T47D (cell line): ENCODE results near the gene CLDN7.

Experiments used
- DNase-seq, 2 experiments: peaks; one replicate each; pipeline versions ENCODE4 v3.0.0 to v3.0.0-alpha.2; 2011 to 2012; ENCODE audit warnings: low read depth in 1 of 2, low spot score in 1 of 2
- JUND ChIP-seq: IDR thresholded peaks from 2 replicates; pipeline ENCODE4 v1.6.1; 2012; ENCODE audit warnings: low read depth
- in situ Hi-C: cut with HindIII; loops from 2 replicates; pipeline ENCODE4 v1.10.0; 2016; ENCODE audit warnings: low sequenced_read_pairs, low pct_unique_long_range_greater_than_20kb

CLDN7 gene, protein sequence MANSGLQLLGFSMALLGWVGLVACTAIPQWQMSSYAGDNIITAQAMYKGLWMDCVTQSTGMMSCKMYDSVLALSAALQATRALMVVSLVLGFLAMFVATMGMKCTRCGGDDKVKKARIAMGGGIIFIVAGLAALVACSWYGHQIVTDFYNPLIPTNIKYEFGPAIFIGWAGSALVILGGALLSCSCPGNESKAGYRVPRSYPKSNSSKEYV

DNA sequence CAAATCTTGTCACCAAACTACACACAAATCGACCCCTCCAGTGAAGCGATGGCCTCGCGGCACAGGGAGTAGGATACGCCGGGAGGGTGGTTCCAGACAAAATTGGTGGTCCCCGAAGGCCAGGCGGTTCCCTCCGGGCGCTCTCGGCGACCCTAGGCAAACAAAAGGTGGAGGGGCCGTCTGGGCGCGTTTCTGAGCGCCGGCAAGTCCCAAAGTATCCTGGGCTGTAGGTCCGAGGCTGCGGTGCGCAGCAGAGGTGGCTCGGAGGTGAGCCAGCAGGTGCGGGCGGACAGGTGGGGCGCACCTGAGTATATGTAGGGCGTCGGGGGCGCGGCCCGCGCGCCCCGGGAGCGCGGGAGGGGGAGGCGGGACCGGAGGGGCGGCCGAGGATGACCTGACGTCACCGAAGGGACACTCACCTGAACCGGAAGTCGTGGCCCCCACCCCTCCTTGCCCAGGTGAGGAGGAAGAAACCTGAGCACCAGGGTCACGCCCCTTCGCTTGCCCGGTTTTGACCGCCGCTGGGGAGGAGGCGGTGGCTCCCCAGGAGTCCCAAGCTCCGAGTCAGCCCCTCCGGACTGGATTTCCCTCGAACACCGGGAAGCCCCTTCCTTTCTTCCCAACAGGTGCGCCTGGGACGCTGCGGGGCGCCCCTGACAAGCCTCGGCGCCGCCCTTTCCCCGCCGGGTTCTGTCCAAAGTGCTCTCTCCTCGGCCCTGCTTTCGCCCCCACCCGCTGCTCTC, at the start of gene CLDN7:
Gene CLDN7, minus strand, starts transcription at position 287 of the 743 bp plus-strand sequence. CDS start 435 bp downstream, outside the sequence.
- no peak for TF ChIP-seq JUND
- peak; percentile 84 to 97 for DNase-seq
- in situ Hi-C loops, result no loop called here

DNA sequence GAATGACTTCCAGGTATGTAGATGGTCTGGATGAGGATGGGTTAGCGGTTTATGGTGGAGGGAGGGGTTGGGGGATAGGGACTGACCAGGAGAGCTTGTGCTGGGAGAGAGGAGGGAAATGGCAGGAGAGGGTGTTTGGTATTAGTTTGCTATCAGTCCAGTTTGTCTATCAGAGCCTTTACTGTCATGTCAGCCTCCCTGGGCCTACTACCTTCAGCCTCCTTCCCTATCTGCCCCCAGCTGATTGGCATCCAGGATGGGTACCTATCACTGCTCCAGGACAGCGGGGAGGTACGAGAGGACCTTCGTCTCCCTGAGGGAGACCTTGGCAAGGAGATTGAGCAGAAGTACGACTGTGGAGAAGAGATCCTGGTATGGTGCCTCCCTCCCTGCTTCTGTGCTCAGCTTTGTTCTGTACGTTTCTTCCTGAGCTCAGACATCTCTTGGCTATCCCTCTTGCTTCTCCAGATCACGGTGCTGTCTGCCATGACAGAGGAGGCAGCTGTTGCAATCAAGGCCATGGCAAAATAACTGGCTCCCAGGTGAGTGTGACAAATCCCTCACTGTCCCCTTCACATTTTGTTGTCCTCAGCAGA, 48.9 kb upstream of the CLDN7 start:
- in situ Hi-C loops, result no loop called here
- TF ChIP-seq JUND, result no peak
- DNase-seq, result no peak

DNA sequence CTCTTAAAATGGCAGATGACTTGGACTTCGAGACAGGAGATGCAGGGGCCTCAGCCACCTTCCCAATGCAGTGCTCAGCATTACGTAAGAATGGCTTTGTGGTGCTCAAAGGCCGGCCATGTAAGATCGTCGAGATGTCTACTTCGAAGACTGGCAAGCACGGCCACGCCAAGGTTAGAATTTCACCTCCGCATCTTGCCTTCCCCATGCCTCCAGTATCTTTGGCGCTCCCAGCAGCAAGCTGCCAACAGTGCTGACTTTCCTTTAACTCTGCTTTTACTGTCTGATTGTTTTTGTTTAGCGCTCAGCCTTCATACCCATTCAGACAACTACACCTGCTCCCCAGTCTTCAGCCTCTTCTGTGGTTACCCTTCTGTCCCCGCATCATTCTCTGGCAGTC, 47.4 kb upstream of the CLDN7 start:
- no peak for TF ChIP-seq JUND
- in situ Hi-C loops, result no loop called here
- DNase-seq, result no peak

DNA sequence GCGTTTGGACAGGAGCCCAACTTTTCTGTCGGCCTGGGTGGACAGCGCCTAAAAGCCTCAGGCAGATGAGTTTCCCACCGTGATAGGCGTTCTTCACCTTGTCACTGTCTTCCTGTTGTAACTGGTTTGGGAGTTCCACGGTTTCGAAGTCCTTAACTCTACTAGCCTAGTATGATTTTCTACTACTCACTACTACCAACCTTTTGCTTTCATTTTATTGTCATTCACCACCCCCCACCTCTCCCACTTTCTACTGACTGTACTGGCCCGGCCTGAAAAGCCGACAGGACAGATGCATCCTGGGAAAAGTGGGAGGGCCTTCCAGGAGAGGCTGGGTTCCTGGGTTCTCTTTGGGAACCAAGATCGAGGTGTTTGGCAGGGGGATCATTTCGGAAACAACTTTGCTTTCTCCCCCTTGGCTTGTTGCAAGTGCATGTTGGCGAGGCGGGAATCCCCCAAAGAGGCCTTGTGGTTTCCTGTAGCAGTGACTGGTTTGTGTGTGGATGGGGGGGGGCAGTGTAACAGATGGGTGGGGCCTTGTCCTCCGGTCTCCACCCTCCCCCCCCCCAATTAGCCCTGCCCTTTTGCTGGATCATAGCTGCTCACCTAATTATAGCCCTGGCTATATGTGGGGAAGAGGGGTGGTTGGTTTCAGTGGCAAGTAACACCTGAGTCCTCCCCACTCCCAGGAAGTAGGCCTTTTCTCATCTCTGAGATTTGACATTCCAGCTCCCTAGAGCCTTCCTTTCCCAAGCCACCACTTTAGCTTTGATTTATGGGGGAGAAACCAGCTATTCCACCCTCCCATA, 46.6 kb upstream of the CLDN7 start:
- in situ Hi-C loops, result no loop called here
- no peak for TF ChIP-seq JUND
- DNase-seq, result peak; percentile 72 to 89

DNA sequence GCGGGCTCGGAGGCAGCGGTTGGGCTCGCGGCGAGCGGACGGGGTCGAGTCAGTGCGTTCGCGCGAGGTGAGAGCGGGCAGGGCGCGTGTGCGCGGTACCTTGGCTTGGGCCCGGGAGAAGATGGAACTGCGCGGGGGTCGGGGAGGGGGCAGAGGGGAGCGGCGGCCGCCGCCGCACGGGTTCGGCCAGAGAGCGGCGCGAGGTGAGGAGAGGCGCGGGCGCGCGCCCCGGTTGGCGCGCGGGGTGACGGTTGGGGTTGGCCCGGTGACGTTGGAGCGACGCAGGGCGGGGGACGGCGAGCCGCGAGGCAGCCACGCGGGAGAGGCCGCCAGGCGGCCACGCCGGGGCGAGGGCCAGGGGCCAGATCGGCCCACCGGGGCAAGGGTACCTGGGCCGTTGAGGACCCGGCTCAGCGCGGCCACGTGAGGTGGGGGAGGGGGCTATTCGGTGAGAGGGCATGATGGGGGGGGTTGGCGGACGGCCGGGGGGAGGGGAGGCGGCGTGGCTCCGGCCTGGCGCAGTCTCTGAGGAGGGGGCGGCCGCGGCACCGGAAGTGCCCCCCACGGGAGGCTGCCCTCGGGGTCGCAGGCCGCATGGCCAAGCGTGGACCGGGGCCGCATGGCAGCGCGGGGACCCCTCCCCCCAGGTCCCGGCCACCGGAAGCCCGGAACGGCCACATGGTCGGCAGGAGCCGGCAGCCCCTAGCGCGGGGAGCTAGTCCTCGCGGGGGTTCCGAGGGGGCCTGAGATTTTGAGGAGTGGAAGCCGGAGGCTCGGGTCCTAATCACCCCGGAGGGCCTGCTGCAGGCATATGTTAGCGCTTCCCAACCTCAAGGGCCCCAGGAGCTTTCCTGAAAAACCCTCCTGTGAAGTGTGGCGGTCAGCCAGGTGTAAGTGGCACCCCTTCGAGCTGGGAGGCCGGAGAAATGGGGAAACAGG, 45.7 kb upstream of the CLDN7 start:
- no peak for TF ChIP-seq JUND
- in situ Hi-C loops, result no loop called here
- DNase-seq, result peak in 1 of 2 experiments; percentile 40

DNA sequence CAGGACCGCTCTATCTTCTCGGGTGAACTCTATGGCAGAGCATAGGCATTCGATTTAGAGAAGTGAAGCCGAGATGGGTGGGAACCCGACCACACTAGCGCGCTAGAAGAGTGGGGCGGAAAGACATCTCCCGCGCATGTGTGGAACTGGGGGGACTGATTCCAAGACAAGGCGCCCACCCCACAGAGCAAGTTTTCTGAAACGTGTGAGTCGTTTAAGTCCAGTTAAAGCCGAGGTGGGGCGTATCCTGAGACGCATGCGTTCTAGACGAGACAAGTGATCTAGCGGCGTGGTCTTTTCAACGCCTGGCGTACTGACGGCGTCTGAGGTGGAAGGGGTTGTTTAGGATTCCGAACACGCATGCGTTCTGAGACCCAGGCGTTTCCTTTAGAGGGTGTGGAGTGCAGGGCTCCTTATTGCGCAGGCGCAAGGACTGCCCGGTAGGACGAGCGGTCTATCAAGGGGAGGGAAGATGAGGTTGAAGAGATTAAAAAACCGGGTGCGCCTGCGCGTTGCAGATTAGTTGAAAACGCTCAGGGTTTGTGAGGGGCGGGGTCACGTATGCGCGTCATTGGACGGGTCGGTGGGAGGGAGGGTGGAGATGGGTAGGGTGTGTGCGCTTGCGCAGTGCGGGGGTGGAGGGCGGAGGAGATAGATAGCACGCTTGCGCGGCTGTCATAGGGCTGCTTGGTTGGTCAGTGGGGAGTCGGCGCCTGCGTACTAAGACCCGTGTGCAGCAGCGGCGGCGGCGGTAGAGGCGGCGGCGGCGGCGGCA, 44.8 kb upstream of the CLDN7 start, which contains the start of gene EIF5A:
Gene EIF5A, plus strand, starts transcription at position 718 of the 775 bp plus-strand sequence. CDS start 2,008 bp downstream, outside the sequence.
- in situ Hi-C loops, result no loop called here
- no peak for TF ChIP-seq JUND

DNA sequence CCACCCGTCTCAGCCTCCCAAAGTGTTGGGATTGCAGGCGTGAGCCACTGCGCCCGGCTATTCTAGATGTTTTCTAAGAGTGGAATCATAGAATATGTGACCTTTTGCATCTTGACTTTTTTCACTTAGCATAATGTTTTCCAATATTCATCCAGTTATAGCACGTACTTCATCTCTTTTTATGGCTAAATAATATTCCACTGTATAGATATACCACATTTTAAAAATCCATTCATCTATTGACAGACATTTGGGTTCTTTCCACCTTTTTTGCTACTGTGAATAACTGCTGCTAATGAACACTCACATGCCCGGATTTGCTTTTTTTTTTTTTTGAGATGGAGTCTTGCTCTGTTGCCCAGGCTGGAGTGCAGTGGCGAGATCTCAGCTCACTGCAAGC, 41.9 kb upstream of the CLDN7 start:
- no peak for DNase-seq
- in situ Hi-C loops, result no loop called here
- no peak for TF ChIP-seq JUND

More for the DNA sequence above, 44.8 kb upstream of the CLDN7 start, which contains the start of gene EIF5A:
- peak; percentile 94 to 99 for DNase-seq

DNA sequence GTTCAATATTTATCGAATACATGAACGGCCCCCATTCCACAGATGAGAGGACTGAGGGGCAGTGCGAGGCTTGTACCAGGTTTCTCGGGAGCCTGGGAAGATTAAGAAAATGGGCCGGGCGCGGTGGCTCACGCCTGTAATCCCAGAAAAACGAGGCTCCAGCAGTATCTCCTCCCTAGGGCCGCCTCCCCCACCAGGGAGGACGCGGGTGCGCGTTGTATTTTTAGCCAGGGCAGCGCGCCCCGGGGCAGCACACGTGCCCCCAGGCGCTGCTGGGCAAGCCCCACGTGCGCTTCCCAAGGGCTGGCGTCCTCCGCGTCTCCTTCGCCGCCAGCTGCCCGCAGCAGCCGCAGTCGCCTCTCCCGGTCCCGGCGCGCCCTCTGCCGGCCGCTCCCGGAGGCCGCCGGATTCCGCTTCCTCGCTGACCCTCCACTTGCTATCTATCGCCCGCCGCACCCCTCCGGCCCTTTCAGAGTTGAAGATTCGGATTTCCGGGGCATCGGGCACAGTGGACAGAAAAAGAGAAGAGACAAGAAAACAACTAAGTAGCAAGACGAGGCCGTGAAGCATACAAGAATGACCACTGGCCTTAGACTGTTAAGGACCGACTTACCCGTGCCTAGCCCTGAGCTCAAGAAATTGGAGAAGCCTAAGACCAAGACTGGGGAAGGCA, 34.0 kb upstream of the CLDN7 start:
- peak; percentile 58 to 80 for DNase-seq
- TF ChIP-seq JUND, result no peak
- in situ Hi-C loops, result no loop called here

DNA sequence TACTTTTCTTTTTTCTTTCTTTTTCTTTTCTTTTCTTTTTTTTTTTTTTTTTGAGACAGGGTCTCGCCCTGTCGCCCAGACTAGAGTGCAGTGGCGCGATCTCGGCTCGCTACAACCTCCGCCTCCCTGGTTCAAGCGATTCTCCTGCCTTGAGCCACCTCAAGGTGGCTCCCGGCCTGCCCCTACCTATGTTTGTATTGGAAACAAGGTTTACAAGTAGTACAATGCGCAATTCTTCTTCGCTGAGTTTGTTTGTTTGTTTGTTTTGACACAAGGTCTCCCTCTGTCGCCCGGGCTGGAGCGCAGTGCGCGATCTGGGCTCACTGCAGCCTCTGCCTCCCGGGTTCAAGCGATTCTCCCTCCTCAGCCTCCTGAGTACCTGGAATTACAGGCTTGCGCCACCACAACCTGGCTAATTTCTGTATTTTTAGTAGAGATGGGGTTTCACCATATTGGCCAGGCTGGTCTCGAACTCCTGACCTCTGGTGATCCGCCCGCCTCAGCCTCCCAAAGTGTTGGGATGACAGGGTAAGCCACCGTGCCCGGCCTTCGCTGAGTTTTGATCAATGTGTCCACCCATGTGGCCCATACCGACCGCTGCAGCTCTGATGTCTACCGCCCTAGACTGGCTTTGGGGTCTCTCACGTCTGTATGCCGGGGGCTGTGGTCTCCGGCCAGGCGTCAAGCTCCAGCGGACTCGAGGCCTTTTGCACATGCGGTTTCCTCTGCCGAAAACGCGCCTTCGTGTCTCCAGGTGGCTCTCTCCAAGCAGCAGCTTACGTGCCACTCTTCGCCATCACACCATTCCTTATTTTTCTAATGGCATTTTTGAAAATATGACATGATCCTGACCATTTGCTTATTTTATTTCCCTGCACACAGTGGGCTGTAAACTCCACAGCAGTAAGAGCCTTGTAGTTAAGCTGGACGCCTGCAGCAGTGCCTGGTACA, 33.2 kb upstream of the CLDN7 start:
- no peak for TF ChIP-seq JUND
- in situ Hi-C loops, result no loop called here
- DNase-seq, result peak in 1 of 2 experiments; percentile 88
